GM18511 (cell line): Measurements from ENCODE around the gene SIGLEC7.

Experiments
- ATAC-seq: cut with Tn5 transposase; IDR thresholded peaks from one replicate; pipeline ENCODE4 v1.9.1; 2021; ENCODE audit warnings: mild to moderate bottlenecking, moderate library complexity; ENCODE audit not compliant: unreplicated experiment

The SIGLEC7 gene

GRCh38 chr19:51142119-51142518, at the start of gene SIGLEC7:
Gene SIGLEC7 (plus strand): TSS chr19:51142301. CDS start chr19:51142370, 69 bp downstream.
- ATAC-seq: no peak

- no peak for ATAC-seq
Observed at GRCh38 chr19:51093101-51093500, 49.0 kb upstream of the SIGLEC7 start.

GRCh38 chr19:51093510-51094345, 48.4 kb upstream of the SIGLEC7 start:
- ATAC-seq: no peak

- no peak for ATAC-seq
Observed at GRCh38 chr19:51094696-51095279, 47.3 kb upstream of the SIGLEC7 start.

GRCh38 chr19:51096473-51097165, 45.5 kb upstream of the SIGLEC7 start:
- no peak for ATAC-seq

- no peak for ATAC-seq
Observed at GRCh38 chr19:51097166-51097738, 44.8 kb upstream of the SIGLEC7 start.

GRCh38 chr19:51097796-51098195, 44.3 kb upstream of the SIGLEC7 start:
- ATAC-seq: no peak

GRCh38 chr19:51098365-51099046, 43.6 kb upstream of the SIGLEC7 start:
- no peak for ATAC-seq

GRCh38 chr19:51099047-51099382, 43.1 kb upstream of the SIGLEC7 start:
- ATAC-seq: no peak

- ATAC-seq: no peak
Observed at GRCh38 chr19:51100601-51101000, 41.5 kb upstream of the SIGLEC7 start.

GRCh38 chr19:51101171-51101865, 40.8 kb upstream of the SIGLEC7 start:
- no peak for ATAC-seq

GRCh38 chr19:51102991-51103390, 39.1 kb upstream of the SIGLEC7 start:
- ATAC-seq: no peak

- ATAC-seq: no peak
Observed at GRCh38 chr19:51103926-51104341, 38.2 kb upstream of the SIGLEC7 start.

GRCh38 chr19:51107406-51108065, 34.6 kb upstream of the SIGLEC7 start:
- ATAC-seq: peak; percentile 10

- ATAC-seq: peak; percentile 96
Observed at GRCh38 chr19:51108066-51108804, 33.9 kb upstream of the SIGLEC7 start, which contains the start of gene CTU1. Gene CTU1 (minus strand): TSS chr19:51108409. CDS start chr19:51104569, 3,840 bp downstream.

GRCh38 chr19:51108805-51109146, 33.3 kb upstream of the SIGLEC7 start:
- peak; percentile 37 for ATAC-seq

GRCh38 chr19:51110666-51110971, 31.5 kb upstream of the SIGLEC7 start:
- ATAC-seq: no peak

- no peak for ATAC-seq
Observed at GRCh38 chr19:51111606-51112005, 30.5 kb upstream of the SIGLEC7 start.

GRCh38 chr19:51114087-51114729, 27.9 kb upstream of the SIGLEC7 start:
- no peak for ATAC-seq
